ENCODE measurements around the gene CLRN1.

DNA sequence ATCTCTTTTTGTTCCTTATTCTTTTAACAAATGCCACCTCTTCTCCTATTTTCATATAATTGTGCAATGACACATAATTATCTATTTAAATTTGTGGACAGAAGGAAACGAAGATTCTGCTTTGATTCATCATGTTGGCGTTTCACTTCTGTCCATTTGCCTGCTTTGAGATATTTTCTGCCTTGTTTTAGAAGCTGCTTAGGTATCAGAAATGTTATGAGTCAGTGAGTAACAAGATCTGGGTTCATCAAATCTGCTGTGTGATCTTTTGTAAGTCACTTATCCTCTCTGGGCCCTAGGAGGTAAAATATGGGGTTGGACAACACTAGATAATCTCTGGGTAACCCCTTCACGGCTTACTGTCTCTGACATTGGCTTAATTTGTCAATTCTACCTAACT lies 60.0 kb downstream of the CLRN1 start:
- no peak for TF ChIP-seq EZH2 (IDR thresholded peaks at IDR 0.05; ENCODE audit: low read length, missing control alignments)
- TF ChIP-seq, protein P1, sequence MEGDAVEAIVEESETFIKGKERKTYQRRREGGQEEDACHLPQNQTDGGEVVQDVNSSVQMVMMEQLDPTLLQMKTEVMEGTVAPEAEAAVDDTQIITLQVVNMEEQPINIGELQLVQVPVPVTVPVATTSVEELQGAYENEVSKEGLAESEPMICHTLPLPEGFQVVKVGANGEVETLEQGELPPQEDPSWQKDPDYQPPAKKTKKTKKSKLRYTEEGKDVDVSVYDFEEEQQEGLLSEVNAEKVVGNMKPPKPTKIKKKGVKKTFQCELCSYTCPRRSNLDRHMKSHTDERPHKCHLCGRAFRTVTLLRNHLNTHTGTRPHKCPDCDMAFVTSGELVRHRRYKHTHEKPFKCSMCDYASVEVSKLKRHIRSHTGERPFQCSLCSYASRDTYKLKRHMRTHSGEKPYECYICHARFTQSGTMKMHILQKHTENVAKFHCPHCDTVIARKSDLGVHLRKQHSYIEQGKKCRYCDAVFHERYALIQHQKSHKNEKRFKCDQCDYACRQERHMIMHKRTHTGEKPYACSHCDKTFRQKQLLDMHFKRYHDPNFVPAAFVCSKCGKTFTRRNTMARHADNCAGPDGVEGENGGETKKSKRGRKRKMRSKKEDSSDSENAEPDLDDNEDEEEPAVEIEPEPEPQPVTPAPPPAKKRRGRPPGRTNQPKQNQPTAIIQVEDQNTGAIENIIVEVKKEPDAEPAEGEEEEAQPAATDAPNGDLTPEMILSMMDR (conservative IDR thresholded peaks at IDR 0.05 in 1 of 2, IDR thresholded peaks at IDR 0.05 in 1 of 2; ENCODE audit: low read depth in 1 of 2, low read length in 2 of 2), result no peak

Data from fibroblast of lung (primary cell).